ENCODE data around the gene CUZD1. TPM values are rescaled to one million over a fixed set of nuclear protein-coding genes. Genes with fewer than 3 reads are reported as not detected.

CUZD1 gene
- total RNA-seq, 1 experiment from 2014 or later: 17.2 TPM

- Mint-ChIP-seq H3K9me3 (peaks cover 5 to 16% of the 10 kb centered on the region in 2 experiments), H3K27me3 (ENCODE audit: low read depth) (no peaks in the 10 kb centered on the region), H3K36me3 (ENCODE audit: insufficient read depth in 1 of 3, low read depth in 3 of 3) (peaks cover 35 to 96% (median 63%) of the 10 kb centered on the region in 3 experiments), H3K4me1 (peaks cover 2% of the 10 kb centered on the region in 2 experiments; a peak in 1 of 4 replicates), H3K27ac (no peak overlapping the region; a peak in 1 of 7 replicates), H3K4me3 (no peak overlapping the region)
- H3K18ac ChIP-seq (ENCODE audit: insufficient read length, low read depth, low read length): no peak overlapping the region
- H4K91ac ChIP-seq (ENCODE audit: insufficient read length, low read depth, low read length): no peak overlapping the region
- no peaks in the 10 kb centered on the region for H3K27me3 ChIP-seq (ENCODE audit: insufficient read depth, low read length)
- H4K5ac ChIP-seq (ENCODE audit: insufficient read length, low read depth, low read length): no peak overlapping the region
- no peak overlapping the region for H3K9ac ChIP-seq (ENCODE audit: extremely low read depth, insufficient read length, low read length)
- H2BK12ac ChIP-seq (ENCODE audit: insufficient read length, low read depth, low read length): no peak overlapping the region
- no peak overlapping the region for H3K27ac ChIP-seq (ENCODE audit: insufficient read length, low read depth, low read length)
- H3K4me2 ChIP-seq (ENCODE audit: insufficient read depth, insufficient read length, low read length): no peak overlapping the region
- H3K23me2 ChIP-seq (ENCODE audit: insufficient read length, low read depth, low read length, poor library complexity, severe bottlenecking): no peaks in the 10 kb centered on the region
- H3K9me3 ChIP-seq (ENCODE audit: control insufficient read depth, low read depth, low read length): no peaks in the 10 kb centered on the region
- no peak overlapping the region for H2BK20ac ChIP-seq (ENCODE audit: low read depth, low read length, poor library complexity, severe bottlenecking)
- H2AK5ac ChIP-seq (ENCODE audit: insufficient read length, low read length): no peak overlapping the region
- no peak overlapping the region for H3K23ac ChIP-seq (ENCODE audit: insufficient read length, low read depth, low read length)
- H3K79me1 ChIP-seq (ENCODE audit: insufficient read depth, low read depth, low read length, poor library complexity, severe bottlenecking): no peaks in the 10 kb centered on the region
- no peak overlapping the region for H3K14ac ChIP-seq (ENCODE audit: insufficient read depth, low read length)
- TF ChIP-seq CTCF (conservative IDR thresholded peaks at IDR 0.05): no peak
- no peak overlapping the region for H3K56ac ChIP-seq (ENCODE audit: insufficient read length, low read depth, low read length)
- no peak overlapping the region for H4K8ac ChIP-seq (replicated peaks; ENCODE audit: insufficient read length, low read depth, low read length)
- H3T11ph ChIP-seq (ENCODE audit: low read length): no peak overlapping the region
- no peak overlapping the region for H3K4ac ChIP-seq (ENCODE audit: low read depth, low read length)
- DNase-seq: no peak
- no peak overlapping the region for H2BK5ac ChIP-seq (ENCODE audit: insufficient read length, low read length)
- no peaks in the 10 kb centered on the region; the same call in 1 of the 2 replicates for H3K79me2 ChIP-seq (ENCODE audit: insufficient read depth, low read length)
- H2BK15ac ChIP-seq (ENCODE audit: low read depth, low read length): no peak overlapping the region
- H2BK120ac ChIP-seq (ENCODE audit: low read depth, low read length, poor library complexity, severe bottlenecking): no peak overlapping the region
- no peaks in the 10 kb centered on the region for H3K4me1 ChIP-seq (ENCODE audit: insufficient read depth, low read length)
- H4K20me1 ChIP-seq (ENCODE audit: control insufficient read depth, insufficient read depth, insufficient read length): no peaks in the 10 kb centered on the region
- H2AFZ ChIP-seq (ENCODE audit: low read length): no peak overlapping the region
These were observed 6.2 kb downstream of the CUZD1 start for GRCh38 chr10:122839505-122839904.

Data from H9 (cell line).